ENCODE measurements around the gene SHANK2.

Gene SHANK2

DNA sequence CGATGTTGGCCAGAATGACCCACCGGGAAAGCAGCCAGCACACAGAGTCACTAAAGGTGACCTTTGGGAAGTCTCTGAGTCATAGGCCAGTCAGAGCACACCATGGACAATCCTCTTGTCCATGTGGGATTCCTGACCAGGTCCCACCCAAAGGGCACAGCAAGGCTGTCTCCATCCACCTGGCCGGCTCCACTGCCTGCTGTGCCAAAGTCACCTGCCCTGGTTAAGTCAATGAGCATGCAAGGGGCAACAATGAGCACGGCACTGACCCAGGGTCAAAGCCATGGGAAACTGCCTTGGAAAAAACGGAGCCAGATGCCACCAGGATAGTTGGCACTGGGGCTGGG lies 49.8 kb downstream of the SHANK2 start:
- DNase-seq (ENCODE audit: low spot score), result no peak
